ENCODE data around the gene IQCN.
A peak's percentile ranks its signal among the peaks of the same experiment; 100 is the strongest.

Gene IQCN, protein sequence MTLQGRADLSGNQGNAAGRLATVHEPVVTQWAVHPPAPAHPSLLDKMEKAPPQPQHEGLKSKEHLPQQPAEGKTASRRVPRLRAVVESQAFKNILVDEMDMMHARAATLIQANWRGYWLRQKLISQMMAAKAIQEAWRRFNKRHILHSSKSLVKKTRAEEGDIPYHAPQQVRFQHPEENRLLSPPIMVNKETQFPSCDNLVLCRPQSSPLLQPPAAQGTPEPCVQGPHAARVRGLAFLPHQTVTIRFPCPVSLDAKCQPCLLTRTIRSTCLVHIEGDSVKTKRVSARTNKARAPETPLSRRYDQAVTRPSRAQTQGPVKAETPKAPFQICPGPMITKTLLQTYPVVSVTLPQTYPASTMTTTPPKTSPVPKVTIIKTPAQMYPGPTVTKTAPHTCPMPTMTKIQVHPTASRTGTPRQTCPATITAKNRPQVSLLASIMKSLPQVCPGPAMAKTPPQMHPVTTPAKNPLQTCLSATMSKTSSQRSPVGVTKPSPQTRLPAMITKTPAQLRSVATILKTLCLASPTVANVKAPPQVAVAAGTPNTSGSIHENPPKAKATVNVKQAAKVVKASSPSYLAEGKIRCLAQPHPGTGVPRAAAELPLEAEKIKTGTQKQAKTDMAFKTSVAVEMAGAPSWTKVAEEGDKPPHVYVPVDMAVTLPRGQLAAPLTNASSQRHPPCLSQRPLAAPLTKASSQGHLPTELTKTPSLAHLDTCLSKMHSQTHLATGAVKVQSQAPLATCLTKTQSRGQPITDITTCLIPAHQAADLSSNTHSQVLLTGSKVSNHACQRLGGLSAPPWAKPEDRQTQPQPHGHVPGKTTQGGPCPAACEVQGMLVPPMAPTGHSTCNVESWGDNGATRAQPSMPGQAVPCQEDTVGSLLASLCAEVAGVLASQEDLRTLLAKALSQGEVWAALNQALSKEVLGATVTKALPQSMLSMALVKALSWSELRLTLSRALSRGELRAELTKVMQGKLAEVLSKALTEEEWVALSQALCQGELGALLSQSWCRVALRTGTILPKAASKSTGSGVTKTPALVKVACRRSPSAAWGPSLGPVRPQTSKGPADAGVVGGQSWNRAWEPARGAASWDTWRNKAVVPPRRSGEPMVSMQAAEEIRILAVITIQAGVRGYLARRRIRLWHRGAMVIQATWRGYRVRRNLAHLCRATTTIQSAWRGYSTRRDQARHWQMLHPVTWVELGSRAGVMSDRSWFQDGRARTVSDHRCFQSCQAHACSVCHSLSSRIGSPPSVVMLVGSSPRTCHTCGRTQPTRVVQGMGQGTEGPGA (N-terminal part only)

DNA sequence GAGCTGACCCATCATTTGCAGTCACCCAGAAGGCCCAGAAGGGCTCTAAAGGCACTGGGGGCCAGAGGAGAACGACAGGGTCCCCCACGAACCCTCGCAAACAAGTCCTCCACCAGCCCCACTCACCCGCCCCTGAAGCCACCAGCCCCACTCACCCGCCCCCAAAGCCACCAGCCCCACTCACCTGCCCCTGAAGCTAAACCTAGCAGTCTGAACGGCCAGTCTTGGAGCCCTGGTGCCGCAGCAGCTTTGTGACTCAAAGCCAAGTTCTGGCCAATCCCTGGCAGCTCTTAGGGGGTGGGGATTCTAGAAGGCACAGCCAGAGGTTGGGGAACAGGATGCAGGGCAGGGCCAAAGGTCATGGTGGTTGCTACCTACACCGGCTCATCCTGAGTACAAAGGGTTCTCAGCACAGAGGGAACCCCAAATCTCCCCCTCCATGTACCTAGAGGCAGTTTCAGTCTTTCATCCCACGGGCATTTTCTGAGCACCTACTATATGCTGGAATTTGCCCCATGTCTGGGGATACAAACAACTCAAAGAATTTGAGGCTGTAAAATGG lies at the start of gene IQCN:
IQCN (minus strand) TSS at position 234 of the 562 bp plus-strand sequence. CDS start 4,974 bp downstream, outside the sequence.
- no peak for DNase-seq (ENCODE audit: low read depth in 2 of 2)

DNA sequence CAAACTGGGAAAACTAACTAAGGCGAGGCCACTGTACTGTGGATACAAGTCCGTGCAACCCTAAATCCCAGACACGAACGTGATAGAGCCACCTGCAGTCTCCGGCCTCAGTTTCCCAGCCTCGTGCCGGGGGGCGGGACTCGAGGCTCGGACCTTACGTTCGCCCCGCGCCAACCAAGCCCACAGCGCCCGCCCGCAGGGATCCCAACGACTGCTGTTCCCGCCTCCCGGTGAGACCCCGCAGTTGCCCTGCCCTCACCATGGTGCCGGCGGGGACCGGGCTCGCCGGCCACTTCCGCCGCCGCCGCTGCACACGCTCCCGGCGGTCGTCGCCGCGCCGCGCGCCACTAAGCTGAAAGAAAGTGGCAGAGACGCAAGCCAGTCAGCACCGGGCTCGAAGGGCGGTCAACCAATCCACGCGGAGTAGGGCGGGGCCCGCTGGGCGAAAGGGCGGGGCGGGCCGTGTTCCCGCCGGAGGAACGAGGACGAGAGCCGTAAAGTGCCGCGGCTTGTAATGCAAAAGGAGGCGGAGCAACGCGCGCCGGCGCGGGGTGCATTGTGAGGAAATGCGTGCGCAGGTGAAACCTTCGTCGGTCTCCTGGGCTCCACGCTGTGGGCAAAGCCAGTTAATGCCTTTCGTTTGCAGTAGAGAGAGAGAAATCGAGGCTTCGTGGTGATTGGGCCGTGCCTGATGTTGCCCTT lies 48.7 kb upstream of the IQCN start, which contains the start of gene LSM4:
LSM4 (minus strand) TSS at position 318 of the 702 bp plus-strand sequence; CDS start at position 262, 56 bp downstream.
- DNase-seq (ENCODE audit: low read depth in 2 of 2): peak; percentile 98 to 99

DNA sequence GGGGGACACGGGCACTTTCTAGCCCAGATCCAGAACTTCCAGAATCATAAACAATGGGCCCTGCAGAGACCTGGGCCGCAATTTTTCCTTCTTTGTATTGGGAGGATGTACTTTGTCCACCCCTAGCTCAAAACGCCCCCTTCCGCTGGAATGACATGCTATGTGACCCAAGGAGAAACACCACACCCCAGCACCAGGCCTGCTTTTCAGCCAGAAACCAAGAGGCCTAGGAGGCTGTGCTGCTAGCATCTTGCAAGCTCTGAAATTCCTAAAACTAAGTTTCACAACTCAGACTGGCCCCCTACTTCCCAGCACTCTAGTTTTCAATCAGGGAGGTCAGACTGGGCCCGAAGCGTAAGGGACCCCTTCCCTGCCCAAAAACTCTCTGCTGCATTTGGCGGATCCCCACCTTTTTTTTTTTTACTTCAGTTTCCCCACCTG lies 48.1 kb upstream of the IQCN start:
- no peak for DNase-seq (ENCODE audit: low read depth in 2 of 2)

DNA sequence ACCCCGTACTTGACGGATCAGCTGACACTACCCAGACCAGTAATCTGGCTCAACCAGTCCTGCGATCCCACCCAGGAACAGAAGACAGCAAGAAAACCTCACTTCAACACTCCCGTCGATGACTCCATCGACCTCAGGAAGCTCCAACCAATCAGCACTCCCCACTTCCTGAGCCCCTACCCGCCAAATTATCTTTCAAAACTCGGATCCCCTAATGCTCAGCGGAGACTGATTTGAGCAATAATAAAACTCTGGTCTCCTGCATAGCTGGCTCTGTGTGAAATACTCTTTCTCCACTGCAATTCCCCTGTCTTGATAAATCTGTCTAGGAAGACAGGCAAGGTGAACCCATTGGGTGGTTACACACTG lies 47.5 kb upstream of the IQCN start:
- no peak for DNase-seq (ENCODE audit: low read depth in 2 of 2)

DNA sequence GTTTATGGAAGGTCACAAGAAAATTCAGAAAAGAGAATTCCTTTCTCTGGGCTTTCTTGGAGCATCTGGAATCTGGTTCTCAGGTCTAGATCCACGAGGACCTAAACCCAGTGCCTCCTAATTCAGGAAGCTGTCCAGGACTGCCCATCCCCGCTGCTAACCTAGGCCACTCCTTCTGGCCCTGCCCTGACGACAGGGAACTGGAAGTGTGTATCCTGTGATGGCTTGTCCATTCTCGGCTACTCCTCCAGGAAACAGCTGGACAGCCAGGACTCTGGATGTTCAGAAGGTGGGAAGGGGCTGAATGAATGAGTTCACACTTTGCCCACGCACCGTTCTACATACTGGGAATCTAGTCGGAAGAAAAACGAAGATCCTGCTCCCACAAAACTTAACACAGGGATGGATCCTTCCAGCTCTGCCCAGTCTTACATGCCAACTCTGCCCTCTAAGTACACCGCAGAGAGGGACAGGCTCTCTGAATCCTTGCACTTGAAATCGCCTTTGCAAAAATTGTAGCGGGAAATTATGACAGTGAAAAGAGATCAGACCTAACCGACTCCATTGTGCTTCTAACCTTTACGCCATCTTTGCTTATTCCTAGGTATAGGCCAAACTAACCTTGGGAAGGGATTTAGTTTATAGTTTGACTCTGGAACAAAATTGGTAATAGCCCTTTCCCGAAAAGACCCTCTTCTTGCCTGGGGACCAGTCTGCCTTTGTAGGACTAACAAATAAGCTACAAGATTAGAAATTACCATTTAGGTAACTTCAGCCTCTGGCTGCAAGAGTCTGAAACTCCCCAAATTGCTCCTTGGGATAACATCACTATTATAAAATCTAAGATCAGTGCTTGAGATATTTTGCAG lies 46.8 kb upstream of the IQCN start:
- DNase-seq (ENCODE audit: low read depth in 2 of 2): no peak

DNA sequence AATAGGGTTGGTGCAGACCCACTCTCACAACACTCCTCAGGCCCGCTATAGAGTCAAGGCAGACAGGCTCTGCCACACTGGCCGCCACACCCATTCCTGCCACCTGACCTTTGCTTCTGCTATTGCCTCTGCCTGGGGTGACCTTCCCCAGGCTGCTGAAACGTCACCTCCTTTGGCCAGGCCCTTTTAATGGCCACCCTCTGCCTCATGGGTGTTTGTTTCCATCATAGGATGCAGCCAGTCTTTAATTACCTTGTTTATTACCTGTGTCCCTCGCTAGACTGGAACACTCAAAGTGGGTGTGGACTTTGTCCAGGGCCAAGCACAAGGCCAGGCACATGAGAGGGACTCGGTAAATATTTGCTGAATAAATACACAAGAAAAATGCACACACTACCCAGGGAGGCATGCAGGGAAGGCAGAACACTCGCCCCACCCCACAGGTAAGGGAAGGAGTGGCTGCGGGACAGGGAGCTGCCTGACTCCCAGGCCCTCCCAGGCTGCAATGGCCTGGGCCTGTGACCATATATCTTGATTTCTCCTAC lies 45.4 kb upstream of the IQCN start:
- DNase-seq (ENCODE audit: low read depth in 2 of 2): no peak

DNA sequence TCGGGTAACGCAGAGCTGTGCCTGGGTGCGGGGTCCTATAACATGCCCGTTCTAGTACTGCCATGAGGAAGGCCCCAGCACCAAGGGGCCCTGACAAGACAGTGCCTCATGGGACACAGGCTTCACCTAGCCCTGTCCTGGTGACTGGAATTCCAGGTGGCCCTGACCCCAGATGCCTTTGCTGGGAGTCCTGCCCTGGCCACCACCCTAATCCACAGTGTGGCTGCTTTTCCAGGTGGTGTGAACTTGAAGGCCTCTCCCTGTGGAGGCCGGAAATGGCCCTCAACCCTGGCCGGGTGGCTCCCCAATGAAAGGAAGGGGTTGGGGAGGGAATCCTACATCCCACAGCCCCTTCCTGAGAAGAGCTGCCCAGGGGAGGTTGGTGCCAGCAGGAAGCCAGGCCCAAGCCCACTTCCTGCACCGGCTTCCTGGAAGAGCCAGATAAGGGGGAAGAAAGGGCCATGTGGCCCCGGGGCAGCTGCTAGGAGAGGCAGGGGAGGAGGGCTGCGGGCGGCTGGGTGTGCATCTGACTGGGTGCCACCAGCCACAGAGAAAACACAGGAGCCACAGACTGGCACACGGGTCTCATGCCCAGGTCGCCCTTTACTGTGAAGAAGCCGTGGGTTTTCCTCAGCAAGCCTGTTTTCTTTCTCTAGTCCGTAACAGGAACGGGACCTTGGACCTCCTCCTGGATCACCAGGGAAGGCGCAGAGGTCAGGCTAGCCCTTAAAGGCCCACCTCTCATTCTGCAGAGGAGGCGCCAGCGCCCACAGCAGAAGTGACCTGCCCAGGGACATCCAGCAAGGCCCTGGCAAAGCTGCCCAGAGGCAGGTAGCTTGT lies 43.9 kb upstream of the IQCN start:
- no peak for DNase-seq (ENCODE audit: low read depth in 2 of 2)

DNA sequence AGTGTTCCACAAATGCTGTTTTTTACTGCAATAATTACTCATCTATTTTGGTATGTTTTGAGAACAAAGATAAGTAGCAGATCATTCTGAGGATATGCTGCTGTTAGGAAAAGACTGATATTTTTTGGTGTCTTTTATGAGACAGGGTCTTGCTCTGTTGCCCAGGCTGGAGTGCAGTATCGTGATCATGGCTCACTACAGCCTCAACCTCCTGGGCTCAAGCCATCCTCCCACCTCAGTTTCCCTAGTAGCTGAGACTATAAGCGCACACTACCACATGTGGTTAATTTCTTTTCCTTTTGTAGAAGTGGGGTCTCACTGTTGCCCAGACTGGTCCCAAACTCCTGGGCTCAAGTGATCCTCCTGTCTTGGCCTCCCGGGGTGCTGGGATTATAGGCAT lies 39.1 kb upstream of the IQCN start:
- DNase-seq (ENCODE audit: low read depth in 2 of 2): no peak

DNA sequence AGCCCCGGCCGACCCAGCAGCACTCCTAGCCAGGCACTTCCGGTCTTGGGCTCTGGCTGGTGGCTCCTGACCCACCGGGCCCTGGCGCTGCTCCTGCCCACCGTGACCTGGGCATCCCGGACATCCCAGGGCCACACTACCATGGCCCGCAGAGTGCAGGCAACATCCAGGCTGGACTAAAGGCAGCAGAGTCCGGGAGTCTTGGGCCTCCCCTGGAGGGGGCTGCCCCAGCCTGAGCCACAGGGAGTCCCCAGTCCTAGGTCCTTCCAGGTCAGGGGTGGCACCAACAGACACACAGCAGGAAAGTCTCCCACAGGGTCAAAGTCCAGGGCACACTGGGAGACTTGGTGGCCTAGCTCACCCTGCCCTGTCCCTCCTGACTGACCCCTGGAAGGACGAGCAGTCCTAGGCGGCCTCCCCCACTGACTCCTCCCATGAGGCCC lies 37.9 kb upstream of the IQCN start:
- no peak for DNase-seq (ENCODE audit: low read depth in 2 of 2)

DNA sequence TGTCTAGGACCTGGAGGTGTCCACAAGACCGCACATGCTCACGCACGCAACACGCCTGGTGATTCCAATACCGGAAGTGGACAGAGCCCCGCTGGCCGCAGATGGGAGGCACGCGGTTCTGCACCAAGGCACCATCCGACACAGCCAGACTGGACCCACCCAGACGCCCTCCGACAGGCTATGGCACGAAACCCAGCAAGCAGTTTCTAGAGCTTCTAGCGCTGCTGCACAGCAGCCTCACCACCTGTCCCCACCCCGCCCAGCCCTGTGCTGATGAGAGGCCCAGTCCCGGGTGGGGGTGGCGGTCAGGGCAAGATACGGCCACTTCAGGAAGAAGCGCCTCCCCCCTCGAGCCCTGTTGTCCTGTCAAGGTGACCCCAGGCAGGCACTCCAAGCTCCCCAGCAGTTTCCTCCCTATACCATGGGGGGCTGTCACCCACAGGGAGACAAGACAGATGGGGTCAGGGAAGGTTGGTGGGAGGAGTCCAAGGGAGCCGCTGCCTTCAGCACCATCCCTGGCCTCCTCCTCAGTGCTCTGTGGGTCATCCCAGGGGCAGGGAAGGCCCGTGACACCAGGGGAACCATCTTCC lies 37.3 kb upstream of the IQCN start:
- DNase-seq (ENCODE audit: low read depth in 2 of 2): no peak

DNA sequence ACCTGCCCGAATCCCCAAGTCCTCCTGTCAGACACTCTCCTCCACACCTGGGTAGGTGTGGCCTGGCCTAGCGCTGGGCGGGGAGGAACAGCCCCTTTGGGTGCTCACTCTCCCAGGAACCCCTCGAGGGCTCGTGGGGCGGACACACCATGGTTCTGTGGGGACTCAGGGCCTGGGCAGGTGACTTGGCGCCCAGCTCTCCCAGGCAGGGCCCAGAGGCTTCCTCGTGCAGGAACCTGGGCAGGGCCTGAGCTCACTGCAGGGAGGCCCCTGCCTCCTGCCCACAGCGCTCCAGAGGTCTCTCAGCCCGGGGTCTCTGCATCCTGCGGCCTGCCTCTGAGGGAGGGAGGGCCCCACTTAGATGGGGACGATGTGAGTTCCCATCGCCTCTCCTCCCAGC lies 36.7 kb upstream of the IQCN start:
- no peak for DNase-seq (ENCODE audit: low read depth in 2 of 2)

DNA sequence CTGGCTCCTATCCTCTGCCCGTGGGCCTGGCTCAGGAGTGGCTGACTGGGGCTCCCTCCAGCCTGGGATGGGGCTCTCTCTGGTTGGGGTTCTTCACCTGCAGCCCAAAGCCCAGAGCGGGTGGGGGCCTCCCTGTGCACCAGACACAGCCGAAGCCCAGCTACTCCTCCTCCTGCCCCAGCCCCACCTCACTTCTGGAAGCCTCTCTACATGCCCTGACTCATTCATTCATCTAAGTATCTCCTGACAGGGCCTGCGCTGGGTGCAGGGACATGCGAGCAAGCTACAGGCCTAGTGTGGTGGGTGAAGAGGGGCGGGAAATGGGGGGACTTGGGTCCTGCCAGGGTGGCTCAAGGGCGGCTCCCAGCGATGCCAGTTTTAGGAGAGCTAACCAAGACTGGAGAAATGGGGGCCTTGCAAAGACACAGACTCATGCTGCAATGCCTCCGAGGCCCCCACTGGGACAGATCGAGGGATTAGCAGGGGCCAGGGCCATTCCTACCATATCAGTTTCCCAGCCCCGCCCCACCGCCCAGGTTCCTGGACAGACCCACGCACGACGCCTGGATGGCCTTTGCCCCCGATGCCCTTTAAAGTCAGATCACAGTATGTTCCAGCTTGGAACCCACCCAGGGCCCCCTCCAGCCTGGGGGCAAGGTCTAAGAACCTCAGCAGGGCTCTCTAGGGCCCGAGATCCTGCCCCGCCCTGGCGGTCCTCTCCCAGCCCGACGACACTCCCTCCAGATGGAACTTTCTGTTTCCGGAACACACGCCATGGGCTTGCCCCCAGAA lies 36.1 kb upstream of the IQCN start:
- no peak for DNase-seq (ENCODE audit: low read depth in 2 of 2)

DNA sequence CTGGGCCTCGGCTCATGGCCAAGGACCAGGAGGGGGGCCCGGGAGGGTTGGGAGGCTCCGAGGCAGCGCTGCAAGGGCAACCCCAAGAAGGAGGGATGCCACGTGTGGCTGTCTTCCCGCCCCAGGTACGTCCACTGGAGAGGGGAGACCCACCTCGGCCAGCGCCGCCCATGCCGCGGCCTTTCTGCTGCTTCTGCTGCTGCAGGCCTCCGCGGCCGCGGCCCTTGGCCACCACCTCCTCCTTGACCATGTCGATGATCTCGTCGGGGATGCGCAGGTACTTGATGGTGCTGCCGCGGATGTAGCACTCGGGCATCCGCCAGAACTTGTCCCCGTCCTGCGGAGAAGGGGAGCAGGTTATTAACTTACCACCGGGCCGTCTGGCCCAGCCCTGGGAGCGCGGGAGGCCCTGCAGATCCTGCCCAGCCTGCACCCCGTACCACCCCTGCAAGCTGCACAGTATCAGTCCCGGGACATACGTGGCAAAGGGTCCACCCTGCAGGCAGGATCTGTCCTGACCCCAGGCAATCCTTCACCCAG lies 35.3 kb upstream of the IQCN start:
- DNase-seq (ENCODE audit: low read depth in 2 of 2): no peak

DNA sequence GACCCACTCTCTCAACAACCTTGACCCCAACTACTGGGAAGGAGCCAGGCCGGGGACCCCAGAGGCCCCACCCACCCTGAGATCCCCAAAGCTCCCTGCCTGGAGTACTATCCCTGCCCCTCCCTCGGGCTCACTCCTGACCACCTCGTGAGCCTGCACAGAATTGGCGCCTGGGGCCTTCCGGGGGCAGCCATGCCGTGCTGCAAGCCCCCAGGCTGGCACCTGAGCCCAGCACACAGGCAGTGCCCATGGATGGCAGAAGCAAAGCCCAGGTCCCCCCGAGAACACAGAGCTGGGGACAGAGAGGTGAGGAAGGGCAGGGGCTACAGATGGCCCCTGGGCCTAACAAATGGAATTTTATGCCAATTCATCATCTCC lies 34.7 kb upstream of the IQCN start:
- DNase-seq (ENCODE audit: low read depth in 2 of 2): no peak

DNA sequence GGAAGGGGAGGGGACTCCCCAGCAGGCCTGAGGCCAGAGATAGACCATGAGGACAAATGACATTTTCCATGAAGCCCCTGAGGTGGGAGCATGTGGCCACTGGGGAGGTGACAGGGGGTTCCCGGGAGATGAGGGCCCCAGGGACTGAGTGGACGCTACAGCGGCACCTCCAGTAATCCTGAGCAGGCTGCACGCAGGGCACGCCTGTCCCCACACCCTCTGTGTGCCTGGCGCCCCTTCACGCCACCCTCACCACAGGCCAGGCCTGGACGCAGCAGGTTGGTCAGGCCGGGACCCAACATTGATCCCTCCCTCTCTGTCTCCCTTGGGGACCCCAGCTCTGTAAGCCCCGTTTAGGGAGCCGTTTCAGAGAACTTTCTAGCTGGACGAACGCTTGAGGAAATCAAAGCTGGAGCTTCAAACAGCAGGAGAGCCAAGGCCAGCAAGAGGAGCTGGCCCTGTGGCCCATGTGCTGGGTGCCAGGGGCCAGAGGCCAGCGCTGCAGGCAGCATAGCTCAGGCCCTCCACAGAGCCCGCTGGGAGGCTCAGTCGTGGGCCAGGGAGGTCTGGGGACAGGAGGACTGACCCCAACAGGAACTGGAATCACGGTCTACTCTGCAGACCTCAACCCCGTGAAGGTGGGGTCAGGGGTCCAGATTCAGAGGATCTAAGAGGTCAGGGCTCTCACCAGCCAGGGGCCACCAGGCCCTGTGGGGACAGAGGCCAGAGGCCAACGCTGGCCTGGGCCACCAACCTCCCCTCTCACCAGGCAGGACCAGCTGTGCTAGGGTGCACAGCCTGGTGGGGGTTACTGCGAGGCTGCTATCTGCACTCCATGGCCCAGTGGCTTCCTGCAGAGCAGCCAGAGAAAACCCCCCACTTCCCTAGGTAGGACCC lies 34.0 kb upstream of the IQCN start:
- DNase-seq (ENCODE audit: low read depth in 2 of 2): no peak

DNA sequence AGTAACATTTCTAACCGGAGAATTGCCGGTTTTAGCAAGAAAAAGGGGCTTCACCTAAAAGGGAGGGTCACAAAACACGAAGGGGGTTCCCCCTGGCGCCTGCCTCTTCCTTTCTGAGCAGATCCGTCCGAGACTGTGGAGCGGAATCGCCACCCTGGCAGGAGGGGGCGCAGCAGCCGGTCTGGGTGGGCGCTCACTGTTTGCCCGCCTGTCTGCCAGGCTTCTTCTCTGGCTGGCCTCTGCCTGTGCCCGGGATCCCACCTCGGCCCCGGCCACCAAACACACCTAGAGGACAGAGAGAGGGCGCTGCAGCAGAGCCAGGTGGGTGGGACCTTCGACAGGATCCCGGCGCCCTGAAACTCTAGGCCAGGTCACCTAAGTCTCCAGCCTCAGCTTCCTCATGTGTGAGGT lies 33.0 kb upstream of the IQCN start:
- DNase-seq (ENCODE audit: low read depth in 2 of 2): no peak
